Transverse colon (tissue), 4 donors: ENCODE data around the gene DCN. TPM values are rescaled to one million over a fixed set of nuclear protein-coding genes. Genes with fewer than 3 reads are reported as not detected.

Experiments used
- DNase-seq: peaks from one replicate; pipeline ENCODE4 v3.0.0-alpha.2; 2019
- H3K27ac ChIP-seq, 4 donors: fragments of 200-600 bp; sonication (generic); 2 replicates each; pipeline ENCODE4 v1.5.1; 2016 to 2018; ENCODE audit warnings: inconsistent platforms in 4 of 4
- H3K27me3 ChIP-seq: fragments of 200-600 bp; sonication (generic); 2 replicates; pipeline ENCODE4 v1.5.1; 2017; ENCODE audit warnings: inconsistent platforms
- H3K36me3 ChIP-seq, 4 donors: fragments of 200-600 bp; sonication (generic); 2 replicates each; pipeline ENCODE4 v1.5.1; 2017 to 2019; ENCODE audit warnings: inconsistent platforms in 4 of 4
- H3K4me1 ChIP-seq, 4 donors: fragments of 200-600 bp; sonication (generic); 2 replicates each; pipeline ENCODE4 v1.5.1; 2017 to 2020; ENCODE audit warnings: inconsistent platforms in 4 of 4
- H3K4me3 ChIP-seq, 4 donors: fragments of 200-600 bp; sonication (generic); 1 replicate in 1 of 4; 2 replicates in 3 of 4; pipeline versions ENCODE4 v1.5.1 to v1.6.1; 2017 to 2019; ENCODE audit warnings: inconsistent platforms in 4 of 4
- H3K9me3 ChIP-seq, 2 donors: fragments of 200-600 bp; sonication (generic); 2 replicates each; pipeline ENCODE4 v1.5.1; 2017 to 2019; ENCODE audit warnings: inconsistent platforms in 2 of 2
- EP300 ChIP-seq: sonication (generic); formaldehyde crosslinking; IDR thresholded peaks from one replicate; pipeline ENCODE4 v1.6.1; 2017; ENCODE audit warnings: antibody characterized with exemption, low read depth
- POLR2A ChIP-seq: fragments of 450-650 bp; IDR thresholded peaks from one replicate; pipeline ENCODE4 v1.6.1; 2016; ENCODE audit warnings: antibody characterized with exemption, mild to moderate bottlenecking, moderate library complexity
- POLR2AphosphoS5 ChIP-seq, 3 donors: sonication (generic); formaldehyde crosslinking; IDR thresholded peaks; one replicate each; pipeline ENCODE4 v1.6.1; 2016; ENCODE audit warnings: antibody characterized with exemption in 3 of 3
- WGBS, 2 donors: methylation state at CpG; one replicate each; pipeline ENCODE4 v1.1.5; 2018; ENCODE audit warnings: low coverage in 1 of 2; 5-methylcytosine and 5-hydroxymethylcytosine counted together
- in situ Hi-C, 4 donors: fragments of 200-750 bp; cut with MboI; loops; one replicate each; pipeline versions ENCODE4 v1.15.0 to v1.15.1; 2017; ENCODE audit warnings: low sequenced_read_pairs in 3 of 4, low pct_ligation_motif_present in 1 of 4, low pct_unique_long_range_greater_than_20kb in 1 of 4
- intact Hi-C: fragments of 100-400 bp; cut with DNase I; formaldehyde crosslinking; loops from one replicate; pipeline ENCODE4 v1.15.1; 2023; ENCODE audit warnings: low total_unique reads
- total RNA-seq, 4 donors: library from RNA; depleted of rRNA; stranded (reverse); fragments of >200 nt; gene quantifications; one replicate each; pipeline ENCODE4 v1.1.0, GENCODE V29; 2016
- TF ChIP-seq, protein P1 (sequence below), 5 experiments: fragments of 200-600 bp in 3 of 5; fragments of 450-650 bp in 2 of 5; sonication (generic) in 3 of 5; IDR thresholded peaks; 1 replicate in 2 of 5; 2 replicates in 3 of 5; pipeline ENCODE4 v1.5.1; 2016 to 2017; ENCODE audit warnings: antibody characterized with exemption in 5 of 5, inconsistent platforms in 3 of 5, mild to moderate bottlenecking in 2 of 5, moderate library complexity in 1 of 5

DCN gene
- total RNA-seq, 4 donors from 2014 or later: 133 to 511 (median 276) TPM

DNA sequence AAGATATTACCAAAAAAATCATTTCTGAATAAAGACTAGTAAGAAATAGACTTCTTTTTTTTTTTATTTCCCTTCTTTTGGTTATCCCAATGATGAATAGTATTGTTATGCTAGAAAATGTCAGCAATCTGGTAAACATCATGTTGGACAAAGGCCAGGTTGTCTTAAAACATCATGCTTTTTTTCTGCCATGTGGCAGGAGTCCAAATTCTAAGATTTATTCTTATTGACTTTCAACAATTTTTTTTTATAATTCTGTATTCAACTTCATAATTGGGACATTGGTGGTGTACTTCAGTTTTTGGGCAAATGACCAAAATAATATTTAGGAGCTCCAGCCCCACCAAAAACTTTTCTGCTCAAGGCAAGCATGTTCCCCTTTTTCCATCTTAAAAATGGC, 10.5 kb downstream of the DCN start:
- DNase-seq: no peak
- H3K27ac ChIP-seq: peak overlapping the region in 2 of 4 donors; percentile 8 to 21
- intact Hi-C loops: loop anchor here (10.0 kb wide), 1 partner anchor 153 kb away; no protein-coding TSS in a partner anchor
- in situ Hi-C loops: no loop called here
- no peak overlapping the region for H3K4me3 ChIP-seq
- peaks cover 0 to 4% of the 10 kb centered on the region in 2 donors for H3K9me3 ChIP-seq
- H3K36me3 ChIP-seq: no peaks in the 10 kb centered on the region
- no peaks in the 10 kb centered on the region for H3K4me1 ChIP-seq
- TF ChIP-seq POLR2AphosphoS5 (IDR thresholded peaks at IDR 0.05) (peak in 1 of 3 donors; percentile 5), POLR2A (no peak)
- no peaks in the 10 kb centered on the region for H3K27me3 ChIP-seq

DNA sequence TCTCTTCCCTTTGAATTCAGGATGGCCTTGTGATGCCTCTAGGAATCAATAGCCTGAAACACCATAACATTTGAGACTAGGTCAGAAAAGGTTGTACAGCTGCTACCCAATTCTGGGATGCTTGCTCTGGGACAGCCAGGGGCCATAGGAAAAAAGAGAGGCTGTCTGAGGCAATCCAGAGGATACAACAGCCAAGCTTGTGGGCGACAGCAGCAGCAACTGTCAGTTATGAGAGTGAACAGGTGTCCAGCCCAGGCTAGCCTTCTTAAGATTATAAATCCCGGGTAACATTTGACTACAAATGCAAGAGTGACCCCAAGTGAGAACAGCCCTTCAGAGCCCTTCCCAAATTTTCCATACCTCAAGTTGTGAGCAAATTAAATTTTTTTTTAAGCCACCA, 11.1 kb downstream of the DCN start:
- in situ Hi-C loops: no loop called here
- TF ChIP-seq, protein P1, sequence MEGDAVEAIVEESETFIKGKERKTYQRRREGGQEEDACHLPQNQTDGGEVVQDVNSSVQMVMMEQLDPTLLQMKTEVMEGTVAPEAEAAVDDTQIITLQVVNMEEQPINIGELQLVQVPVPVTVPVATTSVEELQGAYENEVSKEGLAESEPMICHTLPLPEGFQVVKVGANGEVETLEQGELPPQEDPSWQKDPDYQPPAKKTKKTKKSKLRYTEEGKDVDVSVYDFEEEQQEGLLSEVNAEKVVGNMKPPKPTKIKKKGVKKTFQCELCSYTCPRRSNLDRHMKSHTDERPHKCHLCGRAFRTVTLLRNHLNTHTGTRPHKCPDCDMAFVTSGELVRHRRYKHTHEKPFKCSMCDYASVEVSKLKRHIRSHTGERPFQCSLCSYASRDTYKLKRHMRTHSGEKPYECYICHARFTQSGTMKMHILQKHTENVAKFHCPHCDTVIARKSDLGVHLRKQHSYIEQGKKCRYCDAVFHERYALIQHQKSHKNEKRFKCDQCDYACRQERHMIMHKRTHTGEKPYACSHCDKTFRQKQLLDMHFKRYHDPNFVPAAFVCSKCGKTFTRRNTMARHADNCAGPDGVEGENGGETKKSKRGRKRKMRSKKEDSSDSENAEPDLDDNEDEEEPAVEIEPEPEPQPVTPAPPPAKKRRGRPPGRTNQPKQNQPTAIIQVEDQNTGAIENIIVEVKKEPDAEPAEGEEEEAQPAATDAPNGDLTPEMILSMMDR (IDR thresholded peaks at IDR 0.05): no peak
- H3K9me3 ChIP-seq: peaks cover 0 to 4% of the 10 kb centered on the region in 2 donors
- no peak overlapping the region for H3K4me3 ChIP-seq
- DNase-seq: no peak
- no peaks in the 10 kb centered on the region for H3K27me3 ChIP-seq
- 49 to 83% methylated on average over 1 to 2 of the region's 2 CpGs for WGBS, 2 donors
- no peaks in the 10 kb centered on the region for H3K4me1 ChIP-seq
- peak overlapping the region in 1 of 4 donors; percentile 8 for H3K27ac ChIP-seq
- no peaks in the 10 kb centered on the region for H3K36me3 ChIP-seq
- intact Hi-C loops: loop anchor here (10.0 kb wide), 1 partner anchor 153 kb away; no protein-coding TSS in a partner anchor

DNA sequence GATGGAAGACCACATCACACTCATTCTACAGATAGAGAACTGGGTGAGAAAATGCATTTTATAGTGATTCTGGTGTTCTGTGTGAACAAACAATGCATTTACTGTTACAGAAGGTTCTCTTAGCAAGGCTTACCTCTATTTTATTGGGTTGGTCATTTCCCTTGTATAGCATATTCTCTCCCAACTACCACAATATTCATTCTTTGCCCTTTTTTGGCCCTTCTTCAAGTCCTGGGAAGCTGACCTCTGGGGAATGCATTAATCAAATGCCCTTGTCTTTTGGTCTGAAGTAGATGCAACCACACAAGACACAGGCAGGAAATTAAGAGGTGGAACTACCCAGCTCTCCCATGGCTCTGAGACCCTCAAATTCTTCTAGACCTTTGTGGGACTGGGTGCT, 19.5 kb downstream of the DCN start:
- TF ChIP-seq, protein P1 (IDR thresholded peaks at IDR 0.05): no peak
- TF ChIP-seq POLR2A: no peak
- no peak for TF ChIP-seq EP300
- TF ChIP-seq POLR2AphosphoS5 (IDR thresholded peaks at IDR 0.05): no peak
- intact Hi-C loops (no loop called here), in situ Hi-C loops (no loop called here)
- no peak for DNase-seq
- H3K36me3 ChIP-seq: no peaks in the 10 kb centered on the region
- H3K27me3 ChIP-seq: no peaks in the 10 kb centered on the region
- H3K4me1 ChIP-seq: no peaks in the 10 kb centered on the region
- H3K4me3 ChIP-seq: no peak overlapping the region
- H3K27ac ChIP-seq: no peak overlapping the region
- peaks cover 0 to 4% of the 10 kb centered on the region in 2 donors for H3K9me3 ChIP-seq

DNA sequence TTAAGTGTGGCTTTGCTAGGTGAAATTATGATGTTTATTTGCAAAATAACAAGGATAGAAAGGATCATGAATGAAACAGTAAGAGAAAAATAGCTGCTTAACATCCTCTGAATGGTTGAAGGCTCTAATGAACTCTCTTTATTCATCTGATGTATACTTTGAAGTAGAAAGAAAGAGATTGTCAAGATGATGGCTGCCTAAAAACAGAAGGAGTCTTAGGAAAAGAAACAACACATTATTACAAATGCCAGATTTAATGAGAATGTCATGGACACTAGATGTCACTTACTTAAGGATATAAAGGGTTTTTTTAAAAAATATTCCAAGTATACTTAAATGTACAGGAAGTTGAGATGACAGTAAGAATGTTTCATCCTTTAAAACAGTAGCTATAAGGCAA, 21.6 kb downstream of the DCN start:
- Histone ChIP-seq H3K4me1 (no peaks in the 10 kb centered on the region), H3K9me3 (no peaks in the 10 kb centered on the region), H3K36me3 (no peaks in the 10 kb centered on the region), H3K27ac (no peak overlapping the region), H3K4me3 (no peak overlapping the region), H3K27me3 (no peaks in the 10 kb centered on the region)
- intact Hi-C loops: no loop called here
- no peak for DNase-seq
- TF ChIP-seq EP300 (no peak), POLR2A (no peak), POLR2AphosphoS5 (IDR thresholded peaks at IDR 0.05) (no peak)
- TF ChIP-seq, protein P1 (IDR thresholded peaks at IDR 0.05): no peak
- in situ Hi-C loops: no loop called here

DNA sequence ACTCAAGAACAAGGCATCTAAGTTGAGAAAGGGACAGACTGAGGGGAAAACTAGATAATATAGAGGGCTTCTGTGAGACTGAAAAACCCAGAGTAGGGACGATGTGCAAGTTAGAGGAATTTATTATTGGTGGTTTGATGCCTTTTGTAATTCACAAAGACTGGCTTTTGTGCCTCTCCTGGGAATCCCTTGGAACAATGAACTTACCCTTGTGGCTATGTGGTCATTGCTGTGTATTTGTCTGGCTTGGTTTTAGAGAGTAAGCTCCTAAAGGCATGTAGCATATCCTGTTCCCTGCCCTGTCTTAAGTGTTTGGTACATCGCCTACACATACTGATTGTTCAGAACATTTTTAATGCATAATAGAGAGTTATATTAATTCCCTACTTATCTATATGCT, 26.6 kb downstream of the DCN start:
- 69 to 73% methylated on average over 2 of the region's 2 CpGs for WGBS, 2 donors
- no peak overlapping the region for H3K27ac ChIP-seq
- no peak for DNase-seq
- no peak overlapping the region for H3K4me3 ChIP-seq
- H3K27me3 ChIP-seq: no peaks in the 10 kb centered on the region
- H3K36me3 ChIP-seq: no peaks in the 10 kb centered on the region
- TF ChIP-seq POLR2AphosphoS5 (IDR thresholded peaks at IDR 0.05) (no peak), EP300 (no peak), POLR2A (no peak)
- TF ChIP-seq, protein P1 (IDR thresholded peaks at IDR 0.05): no peak
- intact Hi-C loops: no loop called here
- no peaks in the 10 kb centered on the region for H3K4me1 ChIP-seq
- H3K9me3 ChIP-seq: no peaks in the 10 kb centered on the region
- in situ Hi-C loops: no loop called here
